Ascending aorta (tissue), 2 donors: Measurements from ENCODE around the gene NLGN4X. TPM values are rescaled to one million over a fixed set of nuclear protein-coding genes. Genes with fewer than 3 reads are reported as not detected.

Experiments
- DNase-seq, 2 donors: peaks; one replicate each; pipeline ENCODE4 v3.0.0-alpha.2; 2019; ENCODE audit warnings: low spot score in 2 of 2
- H3K27ac ChIP-seq, 2 donors: fragments of 200-600 bp; sonication (generic); one replicate each; pipeline ENCODE4 v1.5.1; 2016 to 2017; ENCODE audit warnings: mild to moderate bottlenecking in 1 of 2
- H3K27me3 ChIP-seq: fragments of 200-600 bp; sonication (generic); one replicate; pipeline ENCODE4 v1.5.1; 2017
- H3K36me3 ChIP-seq, 2 donors: fragments of 200-600 bp; sonication (generic); one replicate each; pipeline ENCODE4 v1.5.1; 2016
- H3K4me1 ChIP-seq, 2 donors: fragments of 200-600 bp; sonication (generic); one replicate each; pipeline ENCODE4 v1.5.1; 2016 to 2017; ENCODE audit warnings: mild to moderate bottlenecking in 1 of 2
- H3K4me3 ChIP-seq, 2 donors: fragments of 200-600 bp; sonication (generic); one replicate each; pipeline ENCODE4 v1.5.1; 2016 to 2017; ENCODE audit warnings: mild to moderate bottlenecking in 1 of 2
- H3K9me3 ChIP-seq, 2 donors: fragments of 200-600 bp; sonication (generic); one replicate each; pipeline ENCODE4 v1.5.1; 2016
- intact Hi-C: fragments of 100-400 bp; cut with DNase I; formaldehyde crosslinking; loops from one replicate; pipeline ENCODE4 v1.15.1; 2023
- total RNA-seq: library from RNA; depleted of rRNA; stranded (reverse); fragments of >200 nt; gene quantifications from one replicate; pipeline ENCODE4 v1.1.0, GENCODE V29; 2016
- TF ChIP-seq, protein P1 (sequence below), 3 experiments: fragments of 200-600 bp in 2 of 3; fragments of 450-650 bp in 1 of 3; sonication (generic) in 2 of 3; IDR thresholded peaks; one replicate each; pipeline ENCODE4 v1.5.1; 2016 to 2019; ENCODE audit warnings: antibody characterized with exemption in 3 of 3, mild to moderate bottlenecking in 1 of 3, moderate library complexity in 1 of 3

The NLGN4X gene
- total RNA-seq, 1 donor from 2014 or later, result 1.4 TPM

DNA sequence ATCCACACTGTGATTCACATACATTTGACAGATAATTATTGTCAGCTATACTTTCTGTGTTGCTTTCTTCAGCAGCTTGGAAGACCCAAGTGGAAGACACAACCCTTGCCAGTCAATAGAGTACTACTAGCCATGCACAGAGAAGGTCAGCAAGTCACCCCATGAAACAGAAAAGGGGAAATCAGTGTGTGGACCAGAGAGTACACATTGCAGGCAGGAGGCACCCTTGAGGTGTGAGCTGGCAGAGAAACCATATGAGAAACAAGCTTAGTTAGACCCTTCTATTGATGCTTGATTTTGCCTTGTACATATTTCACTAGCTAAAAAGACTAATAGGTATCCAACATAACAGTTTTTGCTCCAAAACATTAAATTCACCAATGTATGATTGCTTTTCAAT lies 99.5 kb downstream of the NLGN4X start:
- Histone ChIP-seq H3K27me3 (no peaks in the 10 kb centered on the region), H3K36me3 (no peaks in the 10 kb centered on the region), H3K27ac (no peak overlapping the region), H3K4me3 (no peak overlapping the region), H3K4me1 (no peaks in the 10 kb centered on the region), H3K9me3 (no peaks in the 10 kb centered on the region)
- intact Hi-C loops, result no loop called here
- TF ChIP-seq, protein P1, sequence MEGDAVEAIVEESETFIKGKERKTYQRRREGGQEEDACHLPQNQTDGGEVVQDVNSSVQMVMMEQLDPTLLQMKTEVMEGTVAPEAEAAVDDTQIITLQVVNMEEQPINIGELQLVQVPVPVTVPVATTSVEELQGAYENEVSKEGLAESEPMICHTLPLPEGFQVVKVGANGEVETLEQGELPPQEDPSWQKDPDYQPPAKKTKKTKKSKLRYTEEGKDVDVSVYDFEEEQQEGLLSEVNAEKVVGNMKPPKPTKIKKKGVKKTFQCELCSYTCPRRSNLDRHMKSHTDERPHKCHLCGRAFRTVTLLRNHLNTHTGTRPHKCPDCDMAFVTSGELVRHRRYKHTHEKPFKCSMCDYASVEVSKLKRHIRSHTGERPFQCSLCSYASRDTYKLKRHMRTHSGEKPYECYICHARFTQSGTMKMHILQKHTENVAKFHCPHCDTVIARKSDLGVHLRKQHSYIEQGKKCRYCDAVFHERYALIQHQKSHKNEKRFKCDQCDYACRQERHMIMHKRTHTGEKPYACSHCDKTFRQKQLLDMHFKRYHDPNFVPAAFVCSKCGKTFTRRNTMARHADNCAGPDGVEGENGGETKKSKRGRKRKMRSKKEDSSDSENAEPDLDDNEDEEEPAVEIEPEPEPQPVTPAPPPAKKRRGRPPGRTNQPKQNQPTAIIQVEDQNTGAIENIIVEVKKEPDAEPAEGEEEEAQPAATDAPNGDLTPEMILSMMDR (IDR thresholded peaks at IDR 0.05), result no peak
- no peak for DNase-seq

DNA sequence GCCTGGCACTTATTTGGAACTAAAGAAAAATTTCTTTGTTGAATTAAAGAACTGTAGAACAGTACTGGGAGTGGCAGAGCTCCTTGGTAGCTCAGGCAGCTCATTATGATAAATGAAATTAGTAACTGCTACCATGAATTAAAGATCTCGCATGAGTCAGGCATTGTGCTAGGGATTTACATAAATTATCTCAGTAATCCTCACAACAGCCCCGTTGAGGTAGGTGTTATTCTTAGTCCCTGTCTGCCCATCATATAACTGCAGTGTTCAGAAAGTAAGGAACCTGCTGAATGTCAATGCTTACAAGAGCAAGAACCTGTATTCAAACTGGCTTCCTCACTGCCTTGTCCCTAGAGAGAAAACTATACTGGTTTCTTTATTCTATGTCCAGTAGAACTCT lies 108.3 kb downstream of the NLGN4X start:
- DNase-seq, result no peak
- Histone ChIP-seq H3K36me3 (no peaks in the 10 kb centered on the region), H3K27me3 (no peaks in the 10 kb centered on the region), H3K4me1 (no peaks in the 10 kb centered on the region), H3K27ac (no peak overlapping the region), H3K4me3 (no peak overlapping the region), H3K9me3 (no peaks in the 10 kb centered on the region)
- TF ChIP-seq, protein P1 (IDR thresholded peaks at IDR 0.05), result no peak
- intact Hi-C loops, result no loop called here

DNA sequence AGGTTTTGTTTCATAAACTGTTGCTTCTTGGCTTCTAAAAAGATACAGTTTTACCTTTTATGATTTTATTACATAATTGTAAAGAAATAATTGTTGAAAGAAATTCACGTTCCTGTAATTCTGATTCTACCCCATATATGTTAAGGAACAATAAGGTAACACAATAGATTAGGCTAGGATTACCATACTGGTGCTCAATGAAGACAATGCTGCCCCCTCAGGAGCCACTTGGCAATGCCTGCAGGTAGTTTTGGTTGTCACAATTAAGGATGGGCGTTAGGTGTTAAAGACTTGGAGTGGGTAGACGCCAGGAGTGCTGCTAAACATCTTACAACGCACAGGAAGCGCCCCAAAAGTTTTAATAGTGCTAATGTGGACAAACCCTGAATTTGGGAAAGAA lies 133.2 kb downstream of the NLGN4X start:
- H3K27me3 ChIP-seq, result no peaks in the 10 kb centered on the region
- TF ChIP-seq, protein P1 (IDR thresholded peaks at IDR 0.05), result no peak
- no peak for DNase-seq
- H3K9me3 ChIP-seq, result no peaks in the 10 kb centered on the region
- intact Hi-C loops, result no loop called here
- no peak overlapping the region for H3K27ac ChIP-seq
- no peak overlapping the region for H3K4me3 ChIP-seq
- H3K4me1 ChIP-seq, result no peaks in the 10 kb centered on the region
- H3K36me3 ChIP-seq, result no peaks in the 10 kb centered on the region

DNA sequence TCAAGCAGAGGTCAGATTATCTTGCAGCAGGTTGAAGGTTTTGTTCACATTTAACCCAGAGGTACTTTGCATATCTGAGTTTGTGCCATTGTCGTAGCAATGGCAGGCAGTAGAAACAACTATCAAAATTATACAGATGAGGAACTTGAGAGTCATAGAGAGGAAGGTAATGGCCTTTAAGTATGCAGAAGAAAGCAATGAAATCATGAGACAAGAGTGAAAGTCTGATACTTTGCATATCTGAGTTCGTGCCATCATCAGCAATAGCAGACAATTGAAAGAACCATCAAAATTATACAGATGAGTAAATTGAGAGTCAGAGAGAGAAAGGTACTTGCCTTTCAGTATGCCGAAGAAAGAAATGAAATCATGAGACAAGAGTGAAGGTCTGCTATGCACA lies 154.1 kb downstream of the NLGN4X start:
- no peaks in the 10 kb centered on the region for H3K9me3 ChIP-seq
- no peaks in the 10 kb centered on the region for H3K27me3 ChIP-seq
- TF ChIP-seq, protein P1 (IDR thresholded peaks at IDR 0.05), result no peak
- H3K27ac ChIP-seq, result no peak overlapping the region
- H3K4me3 ChIP-seq, result no peak overlapping the region
- no peaks in the 10 kb centered on the region for H3K4me1 ChIP-seq
- H3K36me3 ChIP-seq, result no peaks in the 10 kb centered on the region
- intact Hi-C loops, result no loop called here
- no peak for DNase-seq

DNA sequence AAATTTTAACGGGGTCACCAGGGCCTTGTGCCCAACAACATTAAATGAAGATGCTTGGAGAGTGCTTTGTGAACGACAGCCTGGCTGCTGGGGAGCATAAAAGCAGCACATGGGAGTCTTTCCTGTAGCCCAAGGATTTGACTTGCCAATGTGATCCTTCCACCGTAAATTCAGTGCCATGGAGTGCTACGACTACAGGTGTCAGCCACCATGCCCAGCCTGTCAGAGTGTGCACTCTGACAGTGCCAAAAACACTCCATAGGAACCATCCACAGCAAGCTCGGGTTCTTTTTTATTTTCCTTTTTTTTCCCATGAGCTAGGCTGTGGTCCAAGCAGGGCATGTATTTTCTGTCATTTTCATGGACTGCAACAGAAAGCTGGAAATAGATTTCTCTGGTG lies 156.9 kb downstream of the NLGN4X start:
- H3K27ac ChIP-seq, result no peak overlapping the region
- H3K4me1 ChIP-seq, result no peaks in the 10 kb centered on the region
- no peaks in the 10 kb centered on the region for H3K36me3 ChIP-seq
- H3K27me3 ChIP-seq, result no peaks in the 10 kb centered on the region
- no peak overlapping the region for H3K4me3 ChIP-seq
- intact Hi-C loops, result no loop called here
- DNase-seq, result no peak
- no peaks in the 10 kb centered on the region for H3K9me3 ChIP-seq
- TF ChIP-seq, protein P1 (IDR thresholded peaks at IDR 0.05), result no peak

DNA sequence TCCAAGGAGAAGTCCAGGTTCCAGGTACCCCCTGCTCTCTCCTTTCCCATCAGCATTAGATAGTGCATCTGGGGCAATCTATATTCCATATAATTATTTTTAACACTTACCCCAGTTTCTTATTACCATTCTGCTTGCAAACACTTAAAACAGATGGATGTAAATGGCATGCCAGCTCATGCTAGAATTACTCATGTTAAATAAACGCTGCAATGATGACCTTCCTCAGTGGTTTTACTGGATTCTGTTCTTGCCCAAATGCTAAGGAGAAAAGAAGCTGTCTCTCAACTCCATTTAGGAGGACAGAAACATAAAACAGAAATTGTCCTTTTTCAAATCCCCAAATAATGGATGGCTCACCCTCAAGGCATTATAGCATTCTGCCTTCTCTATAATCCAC lies 161.1 kb downstream of the NLGN4X start:
- no peaks in the 10 kb centered on the region for H3K4me1 ChIP-seq
- H3K4me3 ChIP-seq, result no peak overlapping the region
- no peak for DNase-seq
- intact Hi-C loops, result no loop called here
- H3K27ac ChIP-seq, result no peak overlapping the region
- no peaks in the 10 kb centered on the region for H3K27me3 ChIP-seq
- H3K36me3 ChIP-seq, result no peaks in the 10 kb centered on the region
- TF ChIP-seq, protein P1 (IDR thresholded peaks at IDR 0.05), result no peak
- no peaks in the 10 kb centered on the region for H3K9me3 ChIP-seq
